Measurements from ENCODE around the gene STK39.
A peak's percentile ranks its signal among the peaks of the same experiment; 100 is the strongest.

The STK39 gene

DNA sequence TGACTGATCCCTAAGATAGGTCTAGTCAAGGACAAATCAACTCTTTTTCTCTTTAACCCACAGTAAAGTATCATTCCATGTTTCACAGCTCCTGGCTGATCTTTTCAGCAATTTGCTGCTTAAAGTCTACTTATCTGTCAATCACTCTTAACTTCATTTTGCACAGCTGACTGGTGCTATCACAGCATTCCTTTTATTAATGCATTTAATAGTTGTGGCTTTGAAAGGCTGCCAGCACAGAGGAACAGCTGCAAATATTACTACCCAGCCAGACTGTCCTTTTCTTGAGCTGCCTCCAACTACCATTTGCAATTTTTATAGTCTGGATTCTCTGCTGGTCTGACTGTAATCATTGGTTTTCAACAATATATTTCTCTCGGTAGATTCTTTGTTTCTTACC lies 303.5 kb downstream of the STK39 start:
- peak; percentile 79 for DNase-seq (ENCODE audit: low read depth)
- H3K4me3 ChIP-seq (ENCODE audit: low read depth, low read length), result no peak overlapping the region

DNA sequence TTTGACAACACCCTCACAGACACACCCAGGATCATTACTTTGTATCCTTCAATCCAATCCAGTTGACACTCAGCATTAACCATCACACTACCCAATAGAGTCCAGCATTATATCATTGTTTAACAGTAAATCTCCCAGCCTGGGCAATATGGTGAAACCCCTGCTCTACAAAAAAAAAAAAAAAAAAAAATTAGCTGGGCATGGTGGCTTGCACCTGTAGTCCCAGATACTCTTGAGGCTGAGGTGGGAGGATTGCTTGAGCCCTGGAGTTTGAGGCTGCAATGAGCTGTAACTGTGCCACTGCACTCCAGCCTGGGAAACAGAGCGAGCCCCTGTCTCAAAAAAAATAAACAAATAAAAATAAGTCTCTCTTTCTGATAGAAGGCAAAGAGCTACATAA lies 304.0 kb downstream of the STK39 start:
- no peak for TF ChIP-seq CTCF (conservative IDR thresholded peaks at IDR 0.05; ENCODE audit: low read depth, low read length)
- no peak for DNase-seq (ENCODE audit: low read depth)
- H3K4me3 ChIP-seq (ENCODE audit: low read depth, low read length), result no peak overlapping the region

More for the DNA sequence above, 303.5 kb downstream of the STK39 start:
- no peak for TF ChIP-seq CTCF (conservative IDR thresholded peaks at IDR 0.05; ENCODE audit: low read depth, low read length)

DNA sequence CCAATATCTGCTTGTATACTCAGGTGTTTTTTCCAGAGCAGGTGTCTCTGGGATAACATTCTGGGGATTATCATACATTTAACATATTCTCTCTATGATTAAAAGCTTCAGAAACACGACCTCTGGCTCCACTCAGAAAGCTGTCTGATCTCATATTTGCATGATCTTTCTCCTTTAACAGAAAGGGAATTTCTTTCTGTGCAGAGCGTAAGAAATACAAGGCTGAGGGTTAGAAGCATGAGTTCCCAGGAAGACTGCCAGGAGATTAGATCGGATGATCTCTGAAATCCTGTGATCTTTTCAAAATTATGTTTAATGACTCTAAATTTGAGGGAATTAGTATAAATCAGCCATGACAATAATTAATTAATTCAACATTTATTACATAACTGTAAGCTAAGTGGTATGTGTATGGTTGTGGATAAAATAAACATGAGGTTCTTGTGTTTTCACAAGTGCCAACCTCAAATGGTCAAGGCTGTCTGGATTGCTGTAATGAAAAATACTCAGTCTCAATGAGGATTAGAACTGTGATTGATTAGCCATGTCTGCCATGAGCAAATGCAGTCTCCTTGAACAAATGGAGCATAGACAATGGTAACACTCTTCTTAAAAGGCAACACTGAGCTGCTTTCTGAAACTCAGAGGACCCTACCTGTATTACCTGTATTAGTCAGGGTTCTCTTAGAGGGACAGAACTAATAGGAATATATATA lies 304.9 kb downstream of the STK39 start:
- DNase-seq (ENCODE audit: low read depth), result no peak
- no peak overlapping the region for H3K4me3 ChIP-seq (ENCODE audit: low read depth, low read length)

DNA sequence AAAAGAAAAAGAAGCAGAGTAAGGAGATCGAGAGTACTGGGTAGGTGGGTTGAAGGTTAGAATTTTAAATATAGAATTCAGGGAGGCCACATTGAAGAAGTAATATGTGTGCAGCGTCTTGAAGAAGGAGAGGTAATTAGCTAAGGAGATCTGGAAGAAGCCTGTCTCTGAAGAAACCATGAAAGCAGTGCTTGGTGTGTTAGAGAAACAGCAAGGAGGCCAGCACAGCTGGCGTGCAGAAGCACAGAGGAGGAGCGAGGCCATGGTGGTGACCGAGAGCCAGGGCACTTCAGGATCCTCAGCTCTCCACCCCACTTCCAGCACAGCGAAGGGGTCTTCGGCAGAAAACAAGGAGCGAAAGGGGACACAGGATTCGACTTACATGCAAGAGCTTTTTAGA lies 305.8 kb downstream of the STK39 start:
- DNase-seq (ENCODE audit: low read depth), result no peak
- TF ChIP-seq CTCF (conservative IDR thresholded peaks at IDR 0.05; ENCODE audit: low read depth, low read length), result no peak

More for the DNA sequence above, 304.9 kb downstream of the STK39 start:
- no peak for TF ChIP-seq CTCF (conservative IDR thresholded peaks at IDR 0.05; ENCODE audit: low read depth, low read length)

GRCh38 chr2:167940734-167941507 lies 306.5 kb downstream of the STK39 start:
- no peak overlapping the region for H3K4me3 ChIP-seq (ENCODE audit: low read depth, low read length)
- no peak for DNase-seq (ENCODE audit: low read depth)

More for the DNA sequence above, 305.8 kb downstream of the STK39 start:
- H3K4me3 ChIP-seq (ENCODE audit: low read depth, low read length), result no peak overlapping the region

GRCh38 chr2:167940346-167940725 lies 307.1 kb downstream of the STK39 start:
- no peak for DNase-seq (ENCODE audit: low read depth)
- TF ChIP-seq CTCF (conservative IDR thresholded peaks at IDR 0.05; ENCODE audit: low read depth, low read length), result no peak
- H3K4me3 ChIP-seq (ENCODE audit: low read depth, low read length), result no peak overlapping the region

More at GRCh38 chr2:167940734-167941507, 306.5 kb downstream of the STK39 start:
- TF ChIP-seq CTCF (conservative IDR thresholded peaks at IDR 0.05; ENCODE audit: low read depth, low read length), result no peak
